SU-DHL-6 (cell line): ENCODE measurements around the gene SLC16A3.

ENCODE experiments used
- CTCF ChIP-seq: fragments of 200-600 bp; sonication (generic); IDR thresholded peaks from one replicate; pipeline ENCODE4 v1.5.1; 2017; ENCODE audit warnings: antibody characterized with exemption, mild to moderate bottlenecking, low read length, moderate library complexity; ENCODE audit not compliant: insufficient read depth, poor library complexity, severe bottlenecking
- EZH2phosphoT487 ChIP-seq: fragments of 200-600 bp; sonication (generic), shearing (Covaris generic); conservative IDR thresholded peaks from 2 replicates; pipeline ENCODE4 v1.6.1; 2018; ENCODE audit warnings: mild to moderate bottlenecking, antibody characterized with exemption, low read length, moderate library complexity, mixed read lengths

GRCh38 chr17:82234211-82235055 is 5.6 kb downstream of the SLC16A3 start:
- no peak for TF ChIP-seq CTCF
- no peak for TF ChIP-seq EZH2phosphoT487
